GM21423 (cell line): ENCODE results near the gene PMS1.
"Not testable (repeated sequence)": the region's sequence is repeated elsewhere in the genome, so short reads cannot be mapped to it uniquely, and the experiment has no call there.

ENCODE experiments used
- ATAC-seq: cut with Tn5 transposase; IDR thresholded peaks from one replicate; pipeline ENCODE4 v1.9.1; 2021; ENCODE audit warnings: mild to moderate bottlenecking, moderate library complexity; ENCODE audit not compliant: unreplicated experiment

PMS1 gene

GRCh38 chr2:189860161-189860560, 75.9 kb downstream of the PMS1 start:
- no peak for ATAC-seq

GRCh38 chr2:189862751-189863150, 78.5 kb downstream of the PMS1 start:
- no peak for ATAC-seq

GRCh38 chr2:189865826-189866225, 81.6 kb downstream of the PMS1 start:
- ATAC-seq: no peak

GRCh38 chr2:189866296-189866695, 82.0 kb downstream of the PMS1 start:
- no peak for ATAC-seq

GRCh38 chr2:189868896-189869295, 84.6 kb downstream of the PMS1 start:
- ATAC-seq: no peak

GRCh38 chr2:189870381-189871085, 86.3 kb downstream of the PMS1 start:
- no peak for ATAC-seq

GRCh38 chr2:189873696-189874095, 89.4 kb downstream of the PMS1 start:
- no peak for ATAC-seq

GRCh38 chr2:189874586-189875320, 90.5 kb downstream of the PMS1 start:
- peak; percentile 74 for ATAC-seq

- ATAC-seq: no peak
Measured at GRCh38 chr2:189876271-189876670, 92.0 kb downstream of the PMS1 start.

GRCh38 chr2:189879716-189880081, 95.4 kb downstream of the PMS1 start:
- no peak for ATAC-seq

- ATAC-seq: no peak
Measured at GRCh38 chr2:189880429-189880828, 96.2 kb downstream of the PMS1 start.

- ATAC-seq: no peak
Measured at GRCh38 chr2:189880832-189881492, 96.7 kb downstream of the PMS1 start.

GRCh38 chr2:189885368-189885767, 101.1 kb downstream of the PMS1 start:
- no peak for ATAC-seq

GRCh38 chr2:189892546-189893294, 108.5 kb downstream of the PMS1 start:
- not testable (repeated sequence) for ATAC-seq

- ATAC-seq: no peak
Measured at GRCh38 chr2:189896809-189897208, 112.6 kb downstream of the PMS1 start.

- ATAC-seq: no peak
Measured at GRCh38 chr2:189899101-189899500, 114.9 kb downstream of the PMS1 start.

- no peak for ATAC-seq
Measured at GRCh38 chr2:189900726-189901125, 116.5 kb downstream of the PMS1 start.

- ATAC-seq: no peak
Measured at GRCh38 chr2:189901664-189902063, 117.4 kb downstream of the PMS1 start.

GRCh38 chr2:189913821-189914220, 129.6 kb downstream of the PMS1 start:
- no peak for ATAC-seq

GRCh38 chr2:189916651-189917050, 132.4 kb downstream of the PMS1 start:
- ATAC-seq: no peak
